ENCODE results near the gene SORCS1.

SORCS1 gene

DNA sequence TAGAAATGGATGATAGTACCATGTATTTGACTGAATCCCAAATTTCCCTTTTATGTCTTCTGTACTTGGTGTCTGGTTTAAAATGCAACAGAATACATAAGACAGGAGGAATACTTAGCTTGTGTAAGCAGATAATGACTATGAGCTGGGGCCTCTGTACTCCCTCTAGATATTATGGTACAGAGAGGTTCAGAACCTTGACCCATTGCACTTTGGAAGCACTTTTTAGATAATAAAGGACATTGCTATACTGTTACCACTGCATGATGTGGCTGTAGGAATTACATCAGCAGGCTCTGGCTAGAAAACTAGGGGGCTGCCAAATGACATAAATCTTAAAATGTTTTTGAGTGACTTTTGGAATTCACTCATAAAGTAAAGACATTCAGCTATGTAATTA is 526.6 kb downstream of the SORCS1 start:
- DNase-seq = no peak

DNA sequence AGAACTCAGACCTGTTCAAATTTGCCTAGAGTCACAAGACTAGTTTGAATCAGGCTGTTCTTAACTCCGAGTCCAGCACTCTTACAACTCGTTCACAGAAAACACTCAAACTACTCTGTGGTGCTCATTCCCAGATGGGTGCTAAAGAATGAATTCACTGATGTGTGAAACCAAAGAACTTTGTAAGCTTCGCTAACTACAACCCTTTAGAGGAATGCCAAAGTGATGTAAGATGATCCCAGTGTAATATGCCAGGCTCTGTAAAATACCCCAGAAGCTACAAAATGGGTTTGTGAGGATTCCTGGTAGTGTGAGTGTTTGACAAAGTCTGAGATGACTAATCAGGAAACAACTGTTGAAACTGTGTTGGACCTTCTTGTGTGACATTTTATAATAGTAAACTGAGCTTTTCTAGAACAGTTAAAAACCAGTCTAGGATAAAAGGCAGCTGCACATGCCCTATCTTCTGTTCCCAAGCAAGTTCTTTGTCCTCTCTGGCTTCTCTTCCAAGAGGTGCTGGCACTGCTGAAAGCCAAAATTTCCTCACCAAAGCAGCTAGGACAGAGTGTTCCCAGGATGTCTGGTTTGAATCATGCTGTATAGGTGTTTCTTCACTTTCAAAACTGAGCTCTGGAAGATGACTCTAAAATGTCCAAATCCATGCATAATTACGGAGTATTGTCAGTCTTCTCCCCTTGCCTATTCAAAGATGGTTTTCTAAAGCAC is 527.6 kb downstream of the SORCS1 start:
- DNase-seq = no peak

DNA sequence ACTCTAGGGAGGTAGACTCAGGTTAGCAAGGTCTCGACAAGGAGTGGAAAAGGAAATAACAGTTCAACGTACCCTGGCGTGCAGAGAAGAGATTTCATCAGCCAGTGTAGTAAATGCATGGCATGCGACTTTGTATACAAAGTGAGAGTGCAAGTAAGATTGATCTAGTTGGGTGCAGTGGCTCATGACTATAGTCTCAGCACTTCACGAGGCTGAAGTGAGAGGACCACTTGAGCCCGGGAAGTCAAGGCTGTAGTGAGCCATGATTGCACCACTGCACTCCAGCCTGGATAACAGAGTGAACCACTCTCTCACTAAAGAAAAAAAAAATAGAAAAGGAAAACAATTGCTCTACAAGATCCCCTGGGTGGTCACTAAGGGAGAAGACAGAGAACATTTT is 528.6 kb downstream of the SORCS1 start:
- no peak for DNase-seq

DNA sequence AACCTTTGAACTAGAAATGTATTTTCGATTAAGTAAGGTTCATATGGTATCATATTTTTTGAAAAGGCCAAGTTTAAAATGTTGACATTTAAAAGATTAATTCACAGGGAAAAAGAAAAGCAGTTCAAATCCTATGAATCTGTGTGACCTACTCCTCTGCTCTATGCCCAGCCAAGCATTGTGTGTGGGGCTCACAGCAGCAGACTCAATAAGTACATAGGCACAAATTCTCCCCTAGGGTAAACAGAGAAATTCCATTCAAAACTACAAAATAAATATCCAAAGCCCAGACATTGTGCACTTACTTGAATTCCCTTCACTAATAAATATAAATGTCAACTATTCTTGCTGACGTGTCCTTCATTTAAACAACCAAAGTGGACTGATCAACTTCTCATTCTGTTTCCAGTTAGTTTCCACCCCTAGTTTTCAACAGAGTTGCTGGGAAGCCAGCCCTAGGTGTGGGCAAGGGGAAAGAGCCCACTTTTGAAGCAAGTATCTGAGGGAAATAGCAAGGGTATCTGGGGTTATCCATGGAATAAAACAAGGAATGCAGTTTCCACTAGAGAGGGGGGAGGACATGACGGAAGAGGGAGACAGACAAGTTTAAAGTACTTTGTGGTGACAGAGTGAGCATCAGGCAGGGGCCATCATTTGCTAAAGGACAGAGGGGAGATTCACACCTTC is 533.3 kb downstream of the SORCS1 start:
- no peak for DNase-seq

DNA sequence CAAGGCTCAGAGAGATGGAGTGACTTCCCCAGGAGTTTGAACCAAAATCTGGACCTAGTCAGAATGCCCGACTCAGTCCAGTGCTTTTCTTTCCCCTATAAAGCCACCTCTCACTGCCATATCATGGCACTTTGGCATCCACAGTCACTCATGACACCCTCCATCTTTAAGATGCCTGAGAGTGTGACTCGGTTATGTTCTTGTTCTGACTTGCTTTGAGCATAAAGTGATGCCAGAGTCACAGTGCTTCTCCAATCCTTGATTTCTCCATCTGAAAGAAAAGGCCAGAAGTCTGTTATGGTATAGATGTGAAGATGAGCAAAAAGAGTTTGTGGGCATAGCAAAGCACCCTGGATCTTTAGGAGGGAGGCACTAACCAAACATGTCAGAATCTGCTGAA is 538.1 kb downstream of the SORCS1 start:
- DNase-seq = no peak

DNA sequence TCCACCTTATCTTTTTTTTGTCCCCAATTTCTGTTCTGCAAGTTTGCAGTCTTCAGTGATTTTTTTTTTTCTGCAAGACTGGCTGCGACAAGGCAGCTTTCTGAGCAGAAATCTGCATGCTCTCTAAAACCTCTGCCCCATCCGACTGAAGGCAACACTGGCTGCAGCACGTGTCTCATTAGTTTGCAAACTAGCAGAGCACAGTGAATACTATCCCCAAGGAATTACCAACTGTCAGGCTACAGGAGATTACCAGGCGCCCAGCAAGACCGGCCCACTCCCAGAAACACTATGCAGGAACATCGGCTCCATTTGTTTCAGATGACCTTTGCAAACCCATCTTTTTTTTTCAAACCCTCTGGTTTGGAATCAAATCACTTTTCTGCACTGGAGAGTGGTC is 538.8 kb downstream of the SORCS1 start:
- DNase-seq = no peak

DNA sequence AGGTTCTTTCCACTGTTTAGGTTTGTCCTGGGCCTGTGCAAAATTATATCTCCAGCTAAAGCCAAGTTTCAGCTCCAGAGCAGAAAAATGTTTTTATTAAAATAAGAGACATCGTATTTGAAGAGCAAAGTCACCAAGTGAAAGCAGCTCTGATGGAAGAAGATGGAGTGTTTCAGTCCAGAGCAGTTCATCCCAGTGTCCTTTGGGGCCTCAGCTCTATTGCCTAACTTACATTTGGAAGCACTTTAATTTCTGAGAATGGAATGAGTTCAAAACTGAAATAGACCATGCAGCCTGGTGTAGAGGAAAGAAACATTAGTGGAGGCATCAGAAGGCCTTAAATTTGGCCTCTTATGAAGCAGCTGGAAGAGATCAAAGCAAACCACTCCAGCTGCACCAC is 545.2 kb downstream of the SORCS1 start:
- DNase-seq = no peak

DNA sequence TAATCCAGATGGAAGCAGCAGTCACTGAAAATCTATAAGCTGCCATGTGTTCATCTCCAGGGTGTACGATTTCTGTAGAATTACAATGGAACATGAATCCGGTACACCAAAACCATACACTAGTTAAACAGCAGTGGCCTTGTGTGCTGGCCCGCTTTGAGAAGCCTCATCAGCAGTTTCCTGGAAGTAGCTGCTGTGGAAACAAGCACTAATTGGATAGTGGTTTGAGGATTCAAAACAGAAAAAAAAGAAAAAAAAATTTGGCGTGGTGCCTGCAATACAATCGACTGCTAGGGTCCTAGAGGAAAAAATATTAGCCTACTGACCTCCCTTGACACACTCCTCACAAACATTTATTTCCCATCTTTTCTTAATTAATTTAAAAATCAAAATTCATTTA is 545.9 kb downstream of the SORCS1 start:
- no peak for DNase-seq

DNA sequence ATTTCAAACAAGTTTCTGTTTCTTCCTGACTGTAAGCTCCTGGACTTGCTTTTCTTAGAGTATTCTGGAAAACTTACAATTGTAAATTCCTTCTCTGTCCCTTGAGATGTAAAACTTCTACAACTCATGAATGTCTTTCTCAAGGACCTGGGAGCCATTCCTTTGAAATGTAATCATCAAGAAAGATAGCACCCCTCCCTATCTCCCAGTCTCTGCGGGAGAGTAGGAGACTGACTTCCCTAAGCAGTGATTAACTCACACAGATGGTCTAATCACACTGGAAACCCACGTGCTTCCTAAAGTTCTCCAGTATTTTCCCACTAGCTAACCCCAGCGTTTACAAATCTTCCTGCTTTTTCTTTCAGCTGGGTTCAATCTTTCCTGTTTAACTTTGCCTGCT is 549.4 kb downstream of the SORCS1 start:
- no peak for DNase-seq

DNA sequence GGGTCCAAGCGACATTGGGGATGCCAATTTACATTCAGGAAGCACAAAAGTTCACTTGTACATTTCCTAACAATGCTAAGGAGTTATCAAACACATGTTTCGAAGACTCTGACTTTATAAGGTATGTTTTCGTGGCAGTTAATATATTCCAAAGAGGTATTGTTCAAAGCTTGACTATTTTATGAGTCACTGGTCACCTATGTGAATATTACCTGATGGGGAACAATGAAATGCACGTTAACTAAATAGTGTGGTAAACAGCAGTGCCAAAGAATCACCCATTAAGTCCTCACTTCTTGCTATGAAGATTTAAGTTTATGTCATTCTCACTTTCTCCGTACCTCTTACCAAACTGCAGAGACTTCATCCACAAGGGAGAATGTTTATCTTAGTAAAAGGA is 550.2 kb downstream of the SORCS1 start:
- no peak for DNase-seq

DNA sequence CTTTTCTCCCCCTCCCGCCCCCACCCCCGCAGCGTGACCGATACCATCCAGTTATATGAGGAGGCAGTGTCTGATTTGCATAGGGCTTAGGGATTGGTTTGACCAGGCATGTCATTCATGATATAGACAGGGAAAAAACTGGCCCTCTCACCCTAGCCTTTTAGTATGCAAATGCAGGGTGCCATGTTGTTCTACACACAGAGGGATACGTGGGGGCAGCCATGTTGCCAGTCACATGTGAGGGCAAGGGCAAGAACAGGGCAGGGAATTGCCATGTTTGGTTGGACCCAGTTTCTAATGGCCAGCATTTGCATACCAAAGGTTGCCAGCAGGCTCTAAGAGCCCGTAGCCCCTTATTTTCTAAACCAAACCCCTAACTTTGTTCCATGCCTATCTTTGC is 552.1 kb downstream of the SORCS1 start:
- DNase-seq = no peak

DNA sequence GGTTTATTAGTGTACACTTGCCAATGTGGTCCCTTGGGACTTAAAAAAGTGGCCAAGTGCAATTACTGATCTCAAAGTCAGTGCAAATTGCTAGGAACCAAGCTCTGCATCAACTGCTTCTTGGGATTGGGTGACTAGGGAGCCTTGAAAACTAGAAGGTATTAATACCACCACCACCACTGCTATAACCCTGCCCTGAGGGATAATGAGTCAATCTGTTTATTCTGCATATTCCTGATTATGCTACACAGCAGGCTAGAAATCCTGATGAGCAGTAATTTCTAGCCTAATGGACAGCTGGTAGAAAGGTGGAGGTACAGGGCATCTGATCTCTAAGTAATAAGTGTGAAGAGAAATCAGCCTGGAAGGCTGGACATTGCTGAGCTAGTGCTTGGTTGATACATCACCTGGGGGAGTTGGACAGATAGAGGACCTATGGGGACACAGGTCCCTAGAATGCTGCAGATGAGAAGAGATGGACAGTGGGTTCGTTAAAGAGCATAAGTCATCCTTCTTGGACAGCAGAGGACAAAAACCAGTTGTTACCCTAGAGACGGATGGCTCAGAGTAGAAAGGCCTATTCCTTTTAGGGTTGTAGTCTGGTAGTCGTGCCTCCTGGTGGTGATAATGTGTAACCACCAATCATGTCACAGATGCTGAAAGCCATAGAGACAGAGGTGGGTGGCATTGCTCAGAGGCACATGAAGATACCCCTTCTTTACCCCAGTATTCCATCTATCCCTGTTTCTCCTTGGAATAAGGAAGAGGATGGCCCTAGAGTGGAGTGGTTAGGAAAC is 554.8 kb downstream of the SORCS1 start:
- DNase-seq = no peak

DNA sequence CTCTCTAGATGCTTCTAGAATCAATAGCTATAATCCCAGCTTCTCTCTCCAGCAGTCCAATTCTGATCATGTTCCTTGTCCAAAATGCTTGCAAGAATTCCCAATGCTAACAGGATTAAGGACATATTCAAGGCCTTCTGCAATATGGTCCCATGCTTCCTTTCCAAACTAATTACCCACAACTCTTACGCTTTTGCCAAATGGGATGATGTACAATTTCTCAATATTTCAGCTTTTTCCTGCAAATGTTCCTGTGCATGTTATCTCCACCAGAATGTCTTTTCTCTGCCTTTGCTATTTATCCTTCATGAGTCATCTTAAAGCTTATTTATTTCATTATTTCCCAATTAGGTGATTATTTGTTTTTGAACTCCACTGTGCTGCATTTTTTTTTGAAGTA is 556.4 kb downstream of the SORCS1 start:
- no peak for DNase-seq

DNA sequence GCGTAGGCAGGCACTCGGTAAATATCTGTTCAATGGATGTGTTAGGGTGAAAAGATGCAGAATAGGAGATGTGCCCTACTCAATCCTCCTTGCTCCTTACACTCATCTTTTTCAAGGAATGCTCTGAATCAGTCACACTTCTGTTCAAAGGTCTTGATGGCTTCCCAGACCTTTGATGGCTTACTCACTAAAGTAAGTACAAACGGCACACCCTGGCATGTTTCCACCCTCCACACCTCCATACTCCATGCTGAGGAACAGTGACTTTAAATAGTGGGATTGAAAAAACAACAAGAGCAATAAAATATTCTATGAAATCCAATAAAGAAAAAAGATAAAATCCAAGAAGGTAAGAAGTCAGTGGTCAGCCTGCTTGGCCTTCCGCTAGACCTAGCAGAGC is 569.2 kb downstream of the SORCS1 start:
- no peak for DNase-seq

DNA sequence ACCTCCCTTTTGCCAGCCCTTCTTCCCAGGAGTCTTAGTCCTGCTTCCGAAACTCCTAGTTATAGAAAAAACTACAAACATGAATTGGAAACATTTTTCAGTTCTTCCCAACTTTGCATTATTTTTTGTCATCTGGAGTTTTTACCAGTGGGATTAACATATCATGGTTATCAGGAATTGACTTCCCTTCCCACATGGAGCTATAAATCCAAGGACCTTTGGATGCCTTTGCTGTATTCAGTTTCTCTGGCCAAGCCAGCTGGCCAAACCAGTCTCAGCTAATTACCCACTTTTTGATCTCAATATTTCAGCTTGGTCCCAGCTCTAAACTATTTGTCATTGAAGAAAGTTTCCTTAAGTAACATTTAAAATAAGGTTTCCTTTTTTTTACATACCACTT is 570.6 kb downstream of the SORCS1 start:
- no peak for DNase-seq

DNA sequence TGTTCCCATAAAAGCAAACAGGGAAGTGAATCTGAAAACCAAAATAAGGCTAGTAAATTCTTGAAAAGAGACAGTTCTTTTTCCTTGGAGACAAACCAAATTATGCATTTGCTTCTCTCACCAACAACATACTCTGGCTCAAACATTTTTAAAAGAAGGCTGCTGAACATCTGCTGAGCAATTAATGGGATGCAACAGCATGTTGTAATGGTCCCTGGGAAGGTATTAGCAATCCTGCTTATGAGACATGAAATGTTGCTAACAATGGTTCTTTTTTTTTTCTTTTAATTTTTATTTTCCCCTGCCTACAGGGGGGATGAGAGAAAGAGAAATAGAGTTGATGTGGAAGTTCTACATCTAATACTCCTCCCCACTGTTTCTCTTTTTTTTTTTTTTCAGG is 572.1 kb downstream of the SORCS1 start:
- no peak for DNase-seq

DNA sequence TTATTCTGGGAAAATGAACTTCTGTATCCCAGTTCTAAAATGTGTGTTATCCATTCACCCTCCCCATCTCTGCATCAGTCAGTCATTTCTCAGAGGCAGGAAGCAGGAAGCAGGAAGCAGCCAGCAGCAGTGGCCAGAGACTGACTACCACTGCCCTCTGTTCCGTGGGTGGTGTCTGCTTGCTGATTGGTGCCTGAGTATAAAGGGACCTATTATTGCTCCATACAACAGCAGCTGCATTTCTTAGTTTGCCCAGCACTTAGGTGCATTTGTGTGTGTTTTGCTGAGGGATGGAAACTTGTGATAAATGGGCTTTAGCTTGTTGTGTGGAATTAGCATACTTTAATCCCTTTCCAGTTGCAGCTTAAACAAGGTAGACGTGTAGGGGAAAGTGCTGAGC is 582.2 kb downstream of the SORCS1 start:
- DNase-seq = no peak

DNA sequence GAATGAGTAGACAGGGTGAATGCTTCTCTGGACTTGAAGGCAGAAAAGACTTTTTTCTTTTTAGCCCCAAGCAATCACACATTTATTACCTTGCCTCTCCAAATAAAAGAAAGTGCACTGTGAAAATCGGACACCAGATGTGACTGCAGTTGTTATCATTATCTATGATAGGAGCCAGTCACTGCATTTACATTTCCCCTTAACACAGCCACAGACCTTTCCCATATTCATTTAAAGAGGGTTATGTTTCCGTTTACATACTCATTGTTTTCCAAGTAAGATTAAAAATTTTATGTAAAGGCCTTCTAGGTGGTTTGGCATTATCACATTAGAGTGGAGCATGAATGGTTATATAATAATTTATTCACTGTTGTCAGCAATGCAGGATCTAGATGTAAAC is 586.8 kb downstream of the SORCS1 start:
- DNase-seq = no peak

DNA sequence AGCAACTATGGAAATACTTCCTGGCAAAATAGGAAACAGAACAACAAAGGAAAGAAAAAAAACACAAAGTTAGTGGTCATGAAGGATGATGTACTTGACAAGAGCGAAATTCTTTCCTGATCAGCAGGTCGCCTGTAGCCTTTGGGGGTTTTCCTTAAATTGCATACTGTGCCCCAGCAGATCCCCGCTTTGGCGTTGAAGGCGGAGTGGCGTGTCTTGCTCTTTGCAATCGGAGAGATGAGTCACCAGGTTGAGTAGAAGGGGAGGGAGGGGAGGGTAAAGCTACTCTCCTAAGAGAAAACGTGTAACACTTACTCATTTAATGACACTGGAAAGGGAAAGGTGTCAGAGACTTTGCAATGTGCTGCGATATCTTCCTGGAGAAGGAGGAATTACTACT is 587.2 kb downstream of the SORCS1 start:
- no peak for DNase-seq

DNA sequence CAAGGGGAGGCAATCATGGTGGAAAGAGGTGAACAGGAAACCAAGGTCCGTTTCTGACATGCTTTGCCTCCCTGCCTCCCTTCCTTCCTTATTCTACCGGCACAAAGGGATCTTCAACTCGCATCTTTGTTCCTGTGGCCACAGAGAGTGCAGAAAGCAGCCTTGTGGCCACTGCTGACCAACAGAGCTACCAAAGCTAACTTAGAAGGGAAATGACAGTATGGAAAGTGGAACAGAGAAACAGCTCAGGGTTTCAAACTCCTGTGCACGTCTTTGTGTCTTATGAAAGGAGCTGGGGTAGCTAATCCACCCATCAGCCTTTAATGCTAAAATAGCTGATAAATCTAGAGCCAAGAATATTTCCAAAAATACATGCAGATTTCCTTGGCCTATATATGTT is 588.0 kb downstream of the SORCS1 start:
- DNase-seq = no peak

DNA sequence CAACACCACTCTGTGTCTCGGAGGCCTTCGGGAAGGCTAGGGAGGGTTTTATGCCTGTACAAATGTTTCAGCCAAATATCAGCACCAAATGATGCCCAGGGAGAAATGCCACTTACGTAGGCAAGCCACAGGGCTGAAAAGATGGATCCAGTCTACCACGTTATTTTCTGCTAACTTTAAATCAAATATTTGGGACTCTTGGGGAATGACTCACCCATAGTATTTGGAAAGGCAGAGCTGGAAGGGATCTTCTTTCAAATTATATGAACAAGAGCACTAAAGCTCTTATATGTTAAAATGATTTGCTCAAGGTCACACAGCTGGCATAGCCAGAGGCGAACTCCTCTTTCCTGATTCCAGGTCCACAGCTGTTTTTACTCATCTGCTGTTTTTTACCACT is 591.4 kb downstream of the SORCS1 start:
- DNase-seq = no peak

DNA sequence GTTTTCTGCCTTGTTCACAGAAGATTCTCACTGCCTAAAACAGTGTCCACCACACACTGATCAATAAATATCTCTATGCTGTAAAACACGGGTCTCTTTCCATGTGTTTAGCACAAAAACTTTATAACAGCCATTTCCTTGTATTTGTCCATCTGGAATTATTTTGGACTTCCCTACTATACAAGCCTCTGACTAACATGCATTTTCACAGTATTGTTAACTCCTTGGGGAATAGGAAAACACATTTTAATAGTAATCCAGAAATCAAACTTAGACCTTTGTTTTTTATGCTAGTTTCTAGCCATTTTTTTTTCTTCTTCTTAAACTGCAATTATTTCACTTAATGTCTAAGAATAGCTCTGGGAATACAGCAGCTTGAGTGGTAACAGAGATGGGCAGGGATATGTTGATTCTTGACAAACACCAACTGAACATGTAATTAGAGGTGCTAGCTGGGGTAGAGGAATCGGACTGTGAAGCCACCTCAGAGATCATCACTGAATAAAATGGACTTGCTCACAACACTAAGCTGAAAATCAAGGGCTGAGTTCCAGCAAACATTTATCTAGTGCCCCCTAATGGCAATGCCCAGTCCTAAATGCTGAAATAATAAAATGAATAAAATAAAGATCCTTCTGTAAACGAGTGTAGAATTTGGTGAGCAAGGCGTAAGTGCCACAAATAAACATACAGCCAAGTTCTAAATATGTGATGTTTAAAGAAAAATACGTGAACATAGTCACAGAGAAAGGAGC is 593.1 kb downstream of the SORCS1 start:
- no peak for DNase-seq

DNA sequence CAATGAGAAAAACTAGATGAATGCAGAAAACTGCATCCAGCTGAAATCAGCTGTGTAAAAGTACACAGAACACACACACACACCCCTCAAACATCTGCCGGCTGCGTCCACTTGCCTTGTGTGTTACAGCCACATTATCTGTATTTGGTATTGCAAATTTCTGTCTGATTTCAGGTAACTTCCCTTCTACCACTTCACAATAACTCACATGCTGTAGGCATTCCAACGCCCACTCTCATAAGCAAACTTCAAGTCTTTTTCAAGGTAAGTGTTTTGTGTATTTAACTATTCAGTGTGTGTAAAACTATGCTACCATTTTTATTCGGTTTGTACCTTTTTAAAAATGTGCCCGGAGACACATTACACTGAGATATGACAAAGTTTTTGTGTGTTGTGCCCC is 594.2 kb downstream of the SORCS1 start:
- no peak for DNase-seq
